NCI-H748 (cell line): ENCODE measurements around the gene C15orf40.

Experiments used
- DNase-seq: peaks from one replicate; lab custom pipeline; 2025; ENCODE audit not compliant: unreplicated experiment; lab: John Stamatoyannopoulos, UW

Gene C15orf40

GRCh38 chr15:82995076-82995475 is 16.4 kb downstream of the C15orf40 start:
- no peak for DNase-seq

GRCh38 chr15:82993144-82993543 is 18.3 kb downstream of the C15orf40 start:
- no peak for DNase-seq

GRCh38 chr15:82992436-82992998 is 18.9 kb downstream of the C15orf40 start:
- DNase-seq = no peak

GRCh38 chr15:82986442-82986780 is 25.0 kb downstream of the C15orf40 start:
- DNase-seq = no peak

GRCh38 chr15:82985688-82986441 is 25.6 kb downstream of the C15orf40 start, which contains the start of gene RAMAC:
RAMAC (plus strand) TSS chr15:82986210; CDS start chr15:82989019, 2,809 bp downstream.
- peak; percentile 92 for DNase-seq

GRCh38 chr15:82980981-82981380 is 30.5 kb downstream of the C15orf40 start:
- DNase-seq = no peak

GRCh38 chr15:82979726-82980125 is 31.7 kb downstream of the C15orf40 start:
- DNase-seq = no peak

- no peak for DNase-seq
Measured at GRCh38 chr15:82978438-82978837, 33.0 kb downstream of the C15orf40 start.

GRCh38 chr15:82977076-82977475 is 34.4 kb downstream of the C15orf40 start:
- DNase-seq = no peak

GRCh38 chr15:82972990-82973389 is 38.4 kb downstream of the C15orf40 start:
- no peak for DNase-seq

GRCh38 chr15:82971218-82971984 is 40.0 kb downstream of the C15orf40 start:
- DNase-seq = no peak

- no peak for DNase-seq
Measured at GRCh38 chr15:82970696-82971095, 40.7 kb downstream of the C15orf40 start.

- DNase-seq = no peak
Measured at GRCh38 chr15:82970078-82970686, 41.3 kb downstream of the C15orf40 start.

GRCh38 chr15:82969353-82969752 is 42.1 kb downstream of the C15orf40 start:
- DNase-seq = no peak

- DNase-seq = no peak
Measured at GRCh38 chr15:82968066-82968465, 43.4 kb downstream of the C15orf40 start.

GRCh38 chr15:82966671-82967071 is 44.8 kb downstream of the C15orf40 start:
- DNase-seq = no peak

- no peak for DNase-seq
Measured at GRCh38 chr15:82964890-82965289, 46.5 kb downstream of the C15orf40 start.

GRCh38 chr15:82963471-82964341 is 47.7 kb downstream of the C15orf40 start:
- DNase-seq = no peak

- DNase-seq = no peak
Measured at GRCh38 chr15:82960766-82961165, 50.7 kb downstream of the C15orf40 start.

- DNase-seq = no peak
Measured at GRCh38 chr15:82959423-82959822, 52.0 kb downstream of the C15orf40 start.

GRCh38 chr15:82958638-82959037 is 52.8 kb downstream of the C15orf40 start:
- DNase-seq = no peak
